ENCODE data around the gene ADAM12. TPM values are rescaled to one million over a fixed set of nuclear protein-coding genes. Genes with fewer than 3 reads are reported as not detected.

Gene ADAM12
- total RNA-seq, 1 experiment from 2014 or later, result 0.24 TPM

DNA sequence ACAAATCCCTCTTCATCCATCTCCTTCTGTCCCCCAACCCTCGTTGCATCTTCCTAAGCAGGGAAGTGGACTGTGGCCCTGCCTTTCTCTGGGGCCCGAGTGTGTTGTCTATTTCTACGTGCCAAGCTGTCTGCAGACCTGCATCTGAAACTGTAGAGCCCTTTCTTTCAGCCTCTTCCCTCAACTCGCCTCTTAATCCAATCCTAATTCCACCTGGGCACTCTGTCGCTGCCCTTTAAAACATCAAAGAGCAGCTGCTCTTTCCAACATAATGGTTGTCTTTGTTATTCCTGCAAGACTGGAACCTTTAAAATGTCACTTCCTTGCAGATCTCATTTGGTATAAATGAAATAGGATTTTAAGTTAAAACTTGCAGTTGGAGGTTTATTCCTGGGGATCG is 21.5 kb upstream of the ADAM12 start:
- Mint-ChIP-seq H3K4me1 (peaks cover 11 to 17% of the 10 kb centered on the region in 2 experiments), H3K36me3 (ENCODE audit: insufficient read depth in 1 of 3, low read depth in 3 of 3) (no peaks in the 10 kb centered on the region; a peak in 2 of 7 replicates), H3K27me3 (ENCODE audit: low read depth) (0 out of 2 replicates have a peak, but pooled peaks cover 2% of the 10 kb centered on the region), H3K4me3 (no peak overlapping the region), H3K27ac (no peak overlapping the region), H3K9me3 (peaks cover 2 to 4% of the 10 kb centered on the region in 2 experiments; a peak in 2 of 5 replicates)
- H3T11ph ChIP-seq (ENCODE audit: low read length), result no peak overlapping the region
- no peak for DNase-seq
- no peak overlapping the region for H2AFZ ChIP-seq (ENCODE audit: low read length)
- no peak overlapping the region for H3K23ac ChIP-seq (ENCODE audit: insufficient read length, low read depth, low read length)
- no peaks in the 10 kb centered on the region for H3K79me1 ChIP-seq (ENCODE audit: insufficient read depth, low read depth, low read length, poor library complexity, severe bottlenecking)
- no peak overlapping the region for H2BK120ac ChIP-seq (ENCODE audit: low read depth, low read length, poor library complexity, severe bottlenecking)
- WGBS (ENCODE audit: extremely low coverage, insufficient read length, low lambda C conversion rate), result no CpG with 5 or more reads among the region's 6 CpGs
- H3K9me3 ChIP-seq (ENCODE audit: control insufficient read depth, low read depth, low read length), result no peaks in the 10 kb centered on the region
- no peak overlapping the region for H3K18ac ChIP-seq (ENCODE audit: insufficient read length, low read depth, low read length)
- H4K5ac ChIP-seq (ENCODE audit: insufficient read length, low read depth, low read length), result no peak overlapping the region
- no peak overlapping the region for H2BK15ac ChIP-seq (ENCODE audit: low read depth, low read length)
- H3K14ac ChIP-seq (ENCODE audit: insufficient read depth, low read length), result no peak overlapping the region
- H2BK12ac ChIP-seq (ENCODE audit: insufficient read length, low read depth, low read length), result no peak overlapping the region
- H3K23me2 ChIP-seq (ENCODE audit: insufficient read length, low read depth, low read length, poor library complexity, severe bottlenecking), result no peaks in the 10 kb centered on the region
- H3K4me1 ChIP-seq (ENCODE audit: insufficient read depth, low read length), result peaks cover 5% of the 10 kb centered on the region; the same call in 1 of the 2 replicates
- no peaks in the 10 kb centered on the region for H3K27me3 ChIP-seq (ENCODE audit: insufficient read depth, low read length)
- TF ChIP-seq, protein P1, sequence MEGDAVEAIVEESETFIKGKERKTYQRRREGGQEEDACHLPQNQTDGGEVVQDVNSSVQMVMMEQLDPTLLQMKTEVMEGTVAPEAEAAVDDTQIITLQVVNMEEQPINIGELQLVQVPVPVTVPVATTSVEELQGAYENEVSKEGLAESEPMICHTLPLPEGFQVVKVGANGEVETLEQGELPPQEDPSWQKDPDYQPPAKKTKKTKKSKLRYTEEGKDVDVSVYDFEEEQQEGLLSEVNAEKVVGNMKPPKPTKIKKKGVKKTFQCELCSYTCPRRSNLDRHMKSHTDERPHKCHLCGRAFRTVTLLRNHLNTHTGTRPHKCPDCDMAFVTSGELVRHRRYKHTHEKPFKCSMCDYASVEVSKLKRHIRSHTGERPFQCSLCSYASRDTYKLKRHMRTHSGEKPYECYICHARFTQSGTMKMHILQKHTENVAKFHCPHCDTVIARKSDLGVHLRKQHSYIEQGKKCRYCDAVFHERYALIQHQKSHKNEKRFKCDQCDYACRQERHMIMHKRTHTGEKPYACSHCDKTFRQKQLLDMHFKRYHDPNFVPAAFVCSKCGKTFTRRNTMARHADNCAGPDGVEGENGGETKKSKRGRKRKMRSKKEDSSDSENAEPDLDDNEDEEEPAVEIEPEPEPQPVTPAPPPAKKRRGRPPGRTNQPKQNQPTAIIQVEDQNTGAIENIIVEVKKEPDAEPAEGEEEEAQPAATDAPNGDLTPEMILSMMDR (conservative IDR thresholded peaks at IDR 0.05), result no peak
- H3K79me2 ChIP-seq (ENCODE audit: insufficient read depth, low read length), result no peaks in the 10 kb centered on the region
- no peak overlapping the region for H3K9ac ChIP-seq (ENCODE audit: extremely low read depth, insufficient read length, low read length)
- H4K91ac ChIP-seq (ENCODE audit: insufficient read length, low read depth, low read length), result no peak overlapping the region
- no peak overlapping the region for H2AK5ac ChIP-seq (ENCODE audit: insufficient read length, low read length)
- H4K8ac ChIP-seq (replicated peaks; ENCODE audit: insufficient read length, low read depth, low read length), result no peak overlapping the region
- no peak overlapping the region for H2BK20ac ChIP-seq (ENCODE audit: low read depth, low read length, poor library complexity, severe bottlenecking)
- no peak overlapping the region for H3K4me2 ChIP-seq (ENCODE audit: insufficient read depth, insufficient read length, low read length)
- no peak overlapping the region for H3K56ac ChIP-seq (ENCODE audit: insufficient read length, low read depth, low read length)
- no peak overlapping the region for H3K4ac ChIP-seq (ENCODE audit: low read depth, low read length)
- H3K27ac ChIP-seq (ENCODE audit: insufficient read length, low read depth, low read length), result no peak overlapping the region
- no peaks in the 10 kb centered on the region for H4K20me1 ChIP-seq (ENCODE audit: control insufficient read depth, insufficient read depth, insufficient read length)
- no peak overlapping the region for H2BK5ac ChIP-seq (ENCODE audit: insufficient read length, low read length)

Data from H9 (cell line).